Retina (tissue), 1 donor: ENCODE data around the gene HEYL.

ENCODE experiments used
- DNase-seq: peaks from one replicate; pipeline ENCODE4 v3.0.0-alpha.2; 2016

HEYL gene

GRCh38 chr1:39639305-39640130 is at the start of gene HEYL:
Gene HEYL, minus strand, starts transcription at chr1:39639643. Its CDS starts 18 bp downstream, at chr1:39639625.
- peak; percentile 82 for DNase-seq

GRCh38 chr1:39689214-39689613 is 49.8 kb upstream of the HEYL start:
- no peak for DNase-seq

- DNase-seq, result no peak
Observed at GRCh38 chr1:39688706-39689105, 49.3 kb upstream of the HEYL start.

- DNase-seq, result no peak
Observed at GRCh38 chr1:39687243-39687642, 47.8 kb upstream of the HEYL start.

GRCh38 chr1:39685071-39685470 is 45.6 kb upstream of the HEYL start:
- no peak for DNase-seq

- DNase-seq, result no peak
Observed at GRCh38 chr1:39684313-39684664, 44.8 kb upstream of the HEYL start.

GRCh38 chr1:39683591-39684312 is 44.3 kb upstream of the HEYL start:
- DNase-seq, result peak; percentile 43

- no peak for DNase-seq
Observed at GRCh38 chr1:39681999-39682398, 42.6 kb upstream of the HEYL start.

GRCh38 chr1:39681294-39681693 is 41.9 kb upstream of the HEYL start:
- DNase-seq, result no peak

- no peak for DNase-seq
Observed at GRCh38 chr1:39680751-39681150, 41.3 kb upstream of the HEYL start.

- no peak for DNase-seq
Observed at GRCh38 chr1:39679821-39680220, 40.4 kb upstream of the HEYL start.

GRCh38 chr1:39678889-39679288 is 39.4 kb upstream of the HEYL start:
- no peak for DNase-seq

GRCh38 chr1:39677645-39678044 is 38.2 kb upstream of the HEYL start:
- no peak for DNase-seq

GRCh38 chr1:39676948-39677548 is 37.6 kb upstream of the HEYL start:
- DNase-seq, result no peak

GRCh38 chr1:39675220-39675619 is 35.8 kb upstream of the HEYL start:
- DNase-seq, result no peak

GRCh38 chr1:39673215-39673614 is 33.8 kb upstream of the HEYL start:
- DNase-seq, result no peak

GRCh38 chr1:39672551-39672947 is 33.1 kb upstream of the HEYL start:
- DNase-seq, result peak; percentile 69

GRCh38 chr1:39671793-39672550 is 32.5 kb upstream of the HEYL start, which contains the start of gene NT5C1A:
Gene NT5C1A, minus strand, starts transcription at chr1:39672107. Its CDS starts 69 bp downstream, at chr1:39672038.
- DNase-seq, result peak; percentile 70

- peak; percentile 63 for DNase-seq
Observed at GRCh38 chr1:39671433-39671792, 32.0 kb upstream of the HEYL start.

- DNase-seq, result no peak
Observed at GRCh38 chr1:39670689-39671088, 31.2 kb upstream of the HEYL start.

- DNase-seq, result no peak
Observed at GRCh38 chr1:39668894-39669293, 29.5 kb upstream of the HEYL start.

- no peak for DNase-seq
Observed at GRCh38 chr1:39668111-39668510, 28.7 kb upstream of the HEYL start.

- DNase-seq, result no peak
Observed at GRCh38 chr1:39666772-39667171, 27.3 kb upstream of the HEYL start.
